ENCODE results near the gene DNAJC5G. TPM values are rescaled to one million over a fixed set of nuclear protein-coding genes. Genes with fewer than 3 reads are reported as not detected.
A peak's percentile ranks its signal among the peaks of the same experiment; 100 is the strongest.
"Not testable (repeated sequence)": the region's sequence is repeated elsewhere in the genome, so short reads cannot be mapped to it uniquely, and the experiment has no call there.

DNAJC5G gene
- total and polyA plus RNA-seq, 7 donors: 0.71 to 1.7 TPM; not detected in 5

GRCh38 chr2:27271631-27272340 is 3.4 kb upstream of the DNAJC5G start:
- WGBS, 2 donors: 70 to 80% methylated on average over 11 of the region's 11 CpGs
- intact Hi-C loops (cut with DNase I): no loop called here
- peak; percentile 8 for DNase-seq

GRCh38 chr2:27272537-27273522 is 2.4 kb upstream of the DNAJC5G start:
- H3K36me3 ChIP-seq; H3K9me3 ChIP-seq; H3K4me3 ChIP-seq; H3K27ac ChIP-seq; intact Hi-C loops (cut with DNase I); H3K4me1 ChIP-seq: not testable (repeated sequence)
- DNase-seq: peak; percentile 19
- WGBS, 2 donors: 39 to 76% methylated on average over 15 of the region's 15 CpGs
- H3K27me3 ChIP-seq: peaks cover 0 to 34% (median 2%) of the 10 kb centered on the region in 3 donors

More at GRCh38 chr2:27271631-27272340, 3.4 kb upstream of the DNAJC5G start:
- TF ChIP-seq CTCF (IDR thresholded peaks at IDR 0.05) (no peak), POLR2AphosphoS5 (IDR thresholded peaks at IDR 0.05) (no peak), EP300 (IDR thresholded peaks at IDR 0.05) (no peak), POLR2A (IDR thresholded peaks at IDR 0.05) (no peak)
- H3K4me3 ChIP-seq: no peak overlapping the region
- no peaks in the 10 kb centered on the region for H3K4me1 ChIP-seq
- H3K9me3 ChIP-seq: no peaks in the 10 kb centered on the region
- no peaks in the 10 kb centered on the region for H3K36me3 ChIP-seq
- H3K27me3 ChIP-seq: peaks cover 0 to 37% (median 9%) of the 10 kb centered on the region in 3 donors
- no peak overlapping the region for H3K27ac ChIP-seq

- Histone ChIP-seq H3K9me3 (no peaks in the 10 kb centered on the region), H3K4me3 (no peak overlapping the region), H3K36me3 (no peaks in the 10 kb centered on the region), H3K27me3 (peaks cover 0 to 42% (median 6%) of the 10 kb centered on the region in 3 donors), H3K4me1 (no peaks in the 10 kb centered on the region), H3K27ac (no peak overlapping the region)
- intact Hi-C loops (cut with DNase I): no loop called here
- no peak for DNase-seq
- WGBS, 2 donors: 71 to 91% methylated on average over 1 of the region's 1 CpG
- TF ChIP-seq POLR2AphosphoS5 (IDR thresholded peaks at IDR 0.05) (no peak), CTCF (IDR thresholded peaks at IDR 0.05) (no peak), EP300 (IDR thresholded peaks at IDR 0.05) (no peak), POLR2A (IDR thresholded peaks at IDR 0.05) (no peak)
These were observed 2.8 kb downstream of the DNAJC5G start for GRCh38 chr2:27278010-27278409.

GRCh38 chr2:27280826-27281225 is 5.6 kb downstream of the DNAJC5G start:
- Histone ChIP-seq H3K27ac (no peak overlapping the region), H3K4me3 (no peak overlapping the region), H3K36me3 (no peaks in the 10 kb centered on the region), H3K9me3 (no peaks in the 10 kb centered on the region), H3K27me3 (peaks cover 0 to 42% (median 4%) of the 10 kb centered on the region in 3 donors), H3K4me1 (no peaks in the 10 kb centered on the region)
- DNase-seq: no peak
- 69 to 83% methylated on average over 3 of the region's 3 CpGs for WGBS, 2 donors
- no peak for TF ChIP-seq CTCF (IDR thresholded peaks at IDR 0.05)
- TF ChIP-seq EP300 (IDR thresholded peaks at IDR 0.05): no peak
- TF ChIP-seq POLR2A (IDR thresholded peaks at IDR 0.05): no peak
- TF ChIP-seq POLR2AphosphoS5 (IDR thresholded peaks at IDR 0.05): no peak
- intact Hi-C loops (cut with DNase I): loop anchor here (1.0 to 5.0 kb wide), 2 partner anchors 183 to 319 kb away; no protein-coding TSS in a partner anchor

GRCh38 chr2:27281442-27281841 is 6.2 kb downstream of the DNAJC5G start:
- intact Hi-C loops (cut with DNase I): loop anchor here (5.0 kb wide), 1 partner anchor 319 kb away; no protein-coding TSS in a partner anchor
- TF ChIP-seq CTCF (IDR thresholded peaks at IDR 0.05): no peak
- no peak for TF ChIP-seq EP300 (IDR thresholded peaks at IDR 0.05)
- TF ChIP-seq POLR2AphosphoS5 (IDR thresholded peaks at IDR 0.05): no peak
- TF ChIP-seq POLR2A (IDR thresholded peaks at IDR 0.05): no peak
- DNase-seq: no peak
- H3K27me3 ChIP-seq: peaks cover 0 to 39% (median 4%) of the 10 kb centered on the region in 3 donors
- 71 to 77% methylated on average over 3 of the region's 3 CpGs for WGBS, 2 donors
- H3K4me3 ChIP-seq: no peak overlapping the region
- H3K4me1 ChIP-seq: no peaks in the 10 kb centered on the region
- H3K36me3 ChIP-seq: no peaks in the 10 kb centered on the region
- H3K9me3 ChIP-seq: no peaks in the 10 kb centered on the region
- no peak overlapping the region for H3K27ac ChIP-seq
